ENCODE data around the gene MUC21. TPM values are rescaled to one million over a fixed set of nuclear protein-coding genes. Genes with fewer than 3 reads are reported as not detected.

The MUC21 gene
- not detected for total RNA-seq

DNA sequence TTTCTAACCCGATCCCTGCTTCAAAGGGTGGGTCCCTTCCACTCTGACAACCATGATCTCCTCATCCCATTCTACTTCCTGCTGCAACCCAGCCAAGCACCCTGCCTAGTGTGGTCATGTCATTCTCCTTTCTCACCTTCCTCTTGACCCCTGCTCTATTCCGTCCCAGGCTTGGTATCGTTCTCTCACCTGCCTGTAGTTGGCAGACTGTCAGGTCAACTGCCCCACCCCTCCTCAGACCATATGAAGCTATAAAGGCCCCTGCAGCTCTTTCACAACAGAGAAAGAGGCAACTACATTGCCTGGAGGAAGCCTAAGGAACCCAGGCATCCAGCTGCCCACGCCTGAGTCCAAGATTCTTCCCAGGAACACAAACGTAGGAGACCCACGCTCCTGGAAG lies at the start of gene MUC21:
Gene MUC21, plus strand, starts transcription at position 280 of the 400 bp plus-strand sequence. CDS start 241 bp downstream, outside the sequence.
- POLR2A ChIA-PET, result no interaction called here
- CTCF ChIA-PET, result no interaction called here

DNA sequence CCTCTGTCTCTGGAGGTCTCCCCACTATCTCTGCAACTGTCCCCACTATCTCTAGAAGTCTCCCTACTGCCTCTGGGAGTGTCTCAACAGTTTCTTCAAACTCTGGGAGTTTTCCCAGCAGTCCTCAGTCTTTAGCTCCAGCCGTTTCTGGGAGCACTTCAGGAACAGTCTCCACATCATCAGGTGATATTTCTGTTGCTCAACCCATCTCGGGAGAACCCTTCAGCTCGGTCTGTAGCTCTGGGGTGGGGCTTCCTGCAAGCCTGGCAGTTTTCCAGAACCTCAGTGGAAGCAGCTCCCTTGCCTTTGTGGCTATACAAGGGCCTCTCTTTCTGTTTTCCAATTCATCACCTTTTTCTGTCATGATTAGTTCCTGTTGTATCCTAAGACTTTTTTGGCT lies 48.5 kb upstream of the MUC21 start:
- POLR2A ChIA-PET, result no interaction called here
- CTCF ChIA-PET, result interaction anchor here (0.7 kb wide), 1 partner anchor 157 kb away, joined by 3 read pairs; no protein-coding TSS in a partner anchor

DNA sequence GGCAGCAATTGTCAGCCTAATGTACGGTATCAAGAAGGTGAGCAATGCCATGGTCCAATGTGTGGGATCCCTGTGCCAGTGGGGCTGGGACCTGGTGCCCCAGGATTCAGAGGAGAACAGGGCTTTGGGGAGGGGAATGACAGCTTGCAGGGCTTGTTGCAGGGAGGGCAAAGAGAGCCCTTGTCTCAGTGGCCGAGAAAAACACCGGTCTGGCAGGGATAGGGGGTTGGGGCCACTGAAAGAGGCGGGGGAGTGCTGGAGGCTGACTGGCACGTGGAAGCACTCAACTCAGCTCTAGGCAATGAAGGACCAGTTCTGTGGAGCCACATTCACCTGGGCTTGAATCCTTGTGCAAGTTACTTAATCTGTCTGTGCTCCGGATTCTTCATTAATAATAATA lies 46.3 kb upstream of the MUC21 start:
- ChIA-PET POLR2A (no interaction called here), CTCF (interaction anchor here (1.1 kb wide), 1 partner anchor 21 kb away, joined by 3 read pairs; no protein-coding TSS in a partner anchor)

DNA sequence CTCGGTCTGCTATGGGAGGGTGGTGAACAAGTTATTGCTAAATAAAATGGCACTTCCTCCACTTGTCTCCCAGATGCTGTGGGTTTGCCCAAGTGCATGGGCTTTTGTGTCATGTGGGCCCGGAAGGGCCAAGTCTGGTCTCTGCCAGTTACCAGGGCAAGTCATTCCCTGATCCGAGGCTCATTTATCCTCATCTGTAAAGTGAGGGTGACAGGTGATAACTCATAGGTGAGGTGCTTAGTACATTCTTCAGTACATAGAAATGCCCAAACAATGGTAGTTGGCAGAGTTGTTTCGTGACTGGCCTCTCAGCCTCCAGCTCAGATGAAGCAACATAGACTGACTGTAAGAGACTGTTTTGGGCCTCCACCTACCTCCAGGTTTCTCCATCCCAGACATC lies 44.8 kb upstream of the MUC21 start:
- CTCF ChIA-PET, result interaction anchor here (1.2 kb wide), 1 partner anchor 152 kb away, joined by 3 read pairs; no protein-coding TSS in a partner anchor
- POLR2A ChIA-PET, result no interaction called here

DNA sequence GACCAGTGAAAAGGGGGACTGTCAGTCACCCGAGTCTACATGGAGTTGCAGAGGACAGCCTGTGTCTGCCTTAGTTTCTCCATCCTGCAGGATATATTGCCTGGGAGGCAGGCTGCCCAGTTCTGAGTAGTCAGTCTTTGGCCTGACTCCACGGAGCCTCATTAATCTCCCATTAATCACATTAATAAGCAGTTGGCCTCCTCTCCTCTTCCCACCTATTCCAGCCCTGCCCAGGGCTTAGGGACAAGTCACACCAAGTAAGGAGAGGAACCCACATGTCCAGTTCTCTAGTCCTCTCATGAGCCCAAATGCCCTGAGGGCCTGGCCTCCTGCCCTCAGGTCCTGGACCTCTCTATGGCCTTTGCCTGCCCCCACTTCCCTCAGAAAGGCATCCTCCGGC lies 44.0 kb upstream of the MUC21 start:
- ChIA-PET POLR2A (no interaction called here), CTCF (no interaction called here)

DNA sequence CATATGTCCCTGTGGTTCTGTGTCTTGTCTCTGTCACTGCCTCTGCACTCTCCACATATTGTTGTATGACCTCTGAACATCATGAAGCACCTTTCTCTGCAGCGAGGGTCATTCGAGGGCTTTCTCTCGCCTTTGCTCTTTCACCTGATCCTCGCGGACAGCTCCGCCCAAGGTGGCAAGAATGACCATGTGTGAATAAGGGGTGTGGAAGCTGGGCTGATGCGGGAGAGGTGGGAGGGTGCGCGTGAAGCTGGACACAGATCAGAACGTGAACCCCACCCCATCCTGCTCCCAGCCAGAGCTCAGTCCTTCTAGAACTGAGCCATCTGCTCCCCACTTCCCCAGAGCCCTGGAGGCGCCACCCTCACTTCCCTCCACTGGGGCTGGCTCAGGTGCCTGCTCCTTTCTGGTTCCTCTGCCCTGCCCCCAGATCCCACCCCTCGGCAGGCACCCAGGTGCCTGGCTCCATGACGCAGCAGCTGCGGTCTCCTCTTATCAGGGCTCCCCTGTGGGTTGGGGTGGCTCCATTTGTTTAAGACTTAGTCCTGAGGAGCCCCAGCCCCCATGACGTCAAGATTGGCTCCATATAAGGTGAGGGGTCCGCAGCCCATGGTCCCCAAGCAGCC lies 43.0 kb upstream of the MUC21 start, which contains the start of gene MUCL3:
Gene MUCL3, plus strand, starts transcription at position 613 of the 626 bp plus-strand sequence. CDS start 27 bp downstream, outside the sequence.
- POLR2A ChIA-PET, result interaction anchor here (0.6 kb wide), 1 partner anchor 42 kb away, joined by 3 read pairs; no protein-coding TSS in a partner anchor
- CTCF ChIA-PET, result interaction anchor here (0.6 kb wide), 1 partner anchor 96 kb away, joined by 3 read pairs; no protein-coding TSS in a partner anchor

DNA sequence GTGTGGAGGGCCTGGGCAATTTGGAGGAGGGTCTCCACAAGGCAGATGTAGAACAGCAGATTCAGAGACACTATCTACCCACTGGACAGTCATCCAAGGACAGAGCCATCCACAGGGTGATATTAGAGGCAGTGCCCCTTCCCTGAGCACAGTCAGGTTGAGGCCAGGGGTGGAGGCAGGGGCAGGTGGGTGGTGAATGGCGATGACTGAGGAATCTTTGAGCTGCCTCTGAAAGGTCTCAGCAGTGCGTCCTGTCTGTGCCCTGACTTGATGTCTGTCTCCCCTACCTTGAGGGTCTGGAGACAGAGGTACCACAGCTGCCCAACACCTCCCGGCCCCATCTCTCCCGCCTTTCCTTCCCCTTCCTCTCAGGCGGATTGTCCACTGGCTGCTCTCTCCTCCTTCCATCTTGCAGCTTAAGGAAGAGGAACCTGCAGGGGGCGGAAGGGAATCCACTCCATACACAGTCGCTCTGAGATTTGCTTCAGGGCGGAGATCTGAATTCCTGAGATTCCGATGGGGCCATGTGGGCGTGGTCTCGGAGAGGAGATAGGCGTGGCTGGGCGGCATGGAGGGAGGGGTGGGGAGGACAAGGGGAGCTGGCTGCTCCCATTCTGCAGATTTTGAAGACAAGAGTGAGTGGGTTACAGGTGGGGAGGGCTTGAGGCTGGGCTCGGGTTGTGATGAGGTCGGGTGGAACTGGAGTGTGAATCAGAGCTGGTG lies 41.0 kb upstream of the MUC21 start:
- CTCF ChIA-PET, result interaction anchor here (0.7 kb wide), 2 partner anchors 45 to 818 kb away, joined by 3 to 5 read pairs; no protein-coding TSS in a partner anchor
- POLR2A ChIA-PET, result no interaction called here

DNA sequence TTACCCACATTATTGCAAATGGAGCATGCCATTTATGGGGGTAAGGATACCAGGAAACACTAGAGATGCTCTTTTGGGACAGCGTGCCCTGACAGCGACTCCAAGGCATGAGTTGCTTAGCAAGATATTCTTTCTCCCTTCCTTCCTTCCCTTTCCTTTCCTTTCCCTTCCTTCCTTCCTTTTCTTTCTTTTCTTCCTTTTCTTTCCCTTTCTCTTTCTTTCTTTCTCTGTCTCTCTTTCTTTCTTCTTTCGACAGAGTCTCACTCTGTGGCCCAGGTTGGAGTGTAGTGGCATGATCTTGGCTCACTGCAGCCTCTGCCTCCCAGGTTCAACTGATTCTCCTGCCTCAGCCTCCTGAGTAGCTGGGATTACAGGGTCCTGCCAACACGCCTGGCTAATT lies 39.5 kb upstream of the MUC21 start:
- ChIA-PET POLR2A (no interaction called here), CTCF (no interaction called here)

DNA sequence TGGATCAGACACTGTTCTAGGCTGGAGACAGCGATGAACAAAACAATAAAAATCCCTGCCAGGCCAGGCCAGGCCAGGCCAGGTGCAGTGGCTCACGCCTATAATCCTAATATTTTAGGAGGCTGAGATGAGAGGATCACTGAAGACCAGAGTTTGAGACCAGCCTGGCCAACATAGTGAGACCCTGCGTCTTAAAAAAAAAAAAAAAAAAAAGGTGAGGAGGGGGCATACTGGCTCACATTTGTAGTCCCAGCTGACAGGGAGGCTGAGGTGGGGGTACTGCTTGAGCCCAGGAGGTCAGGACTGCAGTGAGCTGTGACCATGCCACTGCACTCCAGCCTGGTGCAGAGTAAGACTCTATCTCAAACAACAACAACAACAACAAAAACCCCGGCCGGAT lies 38.2 kb upstream of the MUC21 start:
- CTCF ChIA-PET, result no interaction called here
- POLR2A ChIA-PET, result no interaction called here

DNA sequence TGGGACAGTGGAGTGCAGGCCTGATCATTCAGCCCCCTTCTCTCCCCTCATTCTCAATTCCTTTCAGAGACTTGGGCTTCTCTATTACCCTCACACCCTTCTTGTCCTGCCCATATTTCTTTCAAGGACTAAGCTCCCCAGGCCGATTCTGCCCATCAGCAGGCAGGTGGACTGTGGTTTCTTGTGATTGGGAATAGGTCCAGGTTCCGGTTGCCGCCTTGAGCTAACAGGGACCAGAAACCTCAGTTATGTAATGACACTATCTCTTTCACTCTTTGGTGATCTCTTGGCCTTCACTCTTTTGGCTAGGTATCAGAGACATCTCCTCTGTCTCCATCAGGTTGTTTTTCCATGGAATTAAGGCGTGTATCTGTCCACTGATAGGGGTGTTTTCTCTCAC lies 36.3 kb upstream of the MUC21 start:
- POLR2A ChIA-PET, result no interaction called here
- CTCF ChIA-PET, result no interaction called here

DNA sequence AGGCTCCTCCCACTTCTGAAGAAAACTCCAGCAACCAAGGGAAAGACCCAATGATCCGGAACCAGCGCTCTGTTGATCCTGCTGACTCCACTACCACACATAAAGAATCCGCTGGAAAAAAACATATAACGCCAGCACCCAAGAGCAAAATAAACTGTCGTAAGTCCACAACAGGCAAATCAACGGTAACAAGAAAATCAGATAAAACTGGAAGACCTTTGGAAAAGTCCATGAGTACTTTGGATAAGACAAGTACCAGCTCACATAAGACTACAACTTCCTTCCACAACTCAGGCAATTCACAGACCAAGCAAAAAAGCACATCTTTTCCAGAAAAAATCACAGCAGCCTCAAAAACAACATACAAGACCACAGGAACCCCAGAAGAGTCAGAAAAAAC lies 34.7 kb upstream of the MUC21 start:
- ChIA-PET POLR2A (no interaction called here), CTCF (no interaction called here)

DNA sequence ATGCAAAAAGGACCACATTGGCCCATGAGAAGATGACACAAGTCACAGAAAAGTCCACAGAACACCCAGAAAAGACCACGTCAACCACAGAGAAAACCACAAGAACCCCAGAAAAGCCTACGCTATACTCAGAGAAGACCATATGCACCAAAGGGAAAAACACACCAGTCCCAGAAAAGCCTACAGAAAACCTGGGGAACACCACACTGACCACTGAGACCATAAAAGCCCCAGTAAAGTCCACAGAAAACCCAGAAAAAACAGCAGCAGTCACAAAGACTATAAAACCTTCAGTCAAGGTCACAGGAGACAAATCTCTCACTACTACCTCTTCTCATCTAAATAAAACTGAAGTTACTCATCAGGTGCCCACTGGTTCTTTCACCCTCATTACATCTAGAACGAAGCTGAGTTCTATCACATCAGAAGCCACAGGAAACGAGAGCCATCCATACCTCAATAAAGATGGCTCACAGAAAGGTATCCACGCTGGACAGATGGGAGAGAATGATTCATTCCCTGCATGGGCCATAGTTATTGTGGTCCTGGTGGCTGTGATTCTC lies 31.5 kb upstream of the MUC21 start:
- POLR2A ChIA-PET, result no interaction called here
- CTCF ChIA-PET, result no interaction called here

DNA sequence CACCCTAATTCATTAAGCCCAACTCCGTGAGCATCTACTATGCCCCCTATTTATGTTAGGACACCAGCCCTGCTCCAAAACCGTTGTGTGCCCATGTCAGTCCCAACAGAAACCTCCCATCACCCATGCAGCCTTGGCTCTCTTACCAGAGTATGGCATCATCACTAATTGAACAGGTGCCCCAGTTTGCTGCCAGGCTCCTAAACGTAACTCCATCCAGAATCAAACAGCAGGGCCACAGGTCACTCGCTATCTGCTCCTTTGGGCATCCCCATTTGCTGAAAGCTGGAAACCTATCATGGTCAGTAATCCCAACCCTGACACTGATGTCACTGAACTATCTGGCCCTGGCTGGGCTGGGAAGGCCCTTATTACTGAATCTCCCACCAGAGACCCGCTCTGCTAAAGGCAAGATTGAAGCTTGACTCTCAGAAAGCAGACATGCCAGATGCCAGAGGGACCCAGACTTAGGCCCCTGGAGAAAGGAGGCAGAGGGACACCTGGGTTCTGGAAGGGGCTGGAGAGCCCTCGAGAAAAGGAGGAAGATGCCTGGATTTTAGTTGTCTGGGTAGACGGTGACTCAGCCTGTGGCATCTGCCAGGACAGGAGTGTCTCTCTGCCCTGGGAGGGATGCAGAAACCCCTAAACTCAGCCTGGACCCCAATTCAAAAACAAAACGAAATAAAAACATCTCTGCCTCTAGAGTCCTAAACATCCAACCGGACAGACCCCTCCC lies 28.7 kb upstream of the MUC21 start:
- ChIA-PET POLR2A (interaction anchor here (0.9 kb wide), 1 partner anchor 178 kb away, joined by 6 read pairs; no protein-coding TSS in a partner anchor), CTCF (interaction anchor here (0.8 to 2.1 kb wide), 3 partner anchors 39 to 125 kb away, joined by 3 to 8 read pairs (median 3); partner anchors contain the start of gene VARS2)

DNA sequence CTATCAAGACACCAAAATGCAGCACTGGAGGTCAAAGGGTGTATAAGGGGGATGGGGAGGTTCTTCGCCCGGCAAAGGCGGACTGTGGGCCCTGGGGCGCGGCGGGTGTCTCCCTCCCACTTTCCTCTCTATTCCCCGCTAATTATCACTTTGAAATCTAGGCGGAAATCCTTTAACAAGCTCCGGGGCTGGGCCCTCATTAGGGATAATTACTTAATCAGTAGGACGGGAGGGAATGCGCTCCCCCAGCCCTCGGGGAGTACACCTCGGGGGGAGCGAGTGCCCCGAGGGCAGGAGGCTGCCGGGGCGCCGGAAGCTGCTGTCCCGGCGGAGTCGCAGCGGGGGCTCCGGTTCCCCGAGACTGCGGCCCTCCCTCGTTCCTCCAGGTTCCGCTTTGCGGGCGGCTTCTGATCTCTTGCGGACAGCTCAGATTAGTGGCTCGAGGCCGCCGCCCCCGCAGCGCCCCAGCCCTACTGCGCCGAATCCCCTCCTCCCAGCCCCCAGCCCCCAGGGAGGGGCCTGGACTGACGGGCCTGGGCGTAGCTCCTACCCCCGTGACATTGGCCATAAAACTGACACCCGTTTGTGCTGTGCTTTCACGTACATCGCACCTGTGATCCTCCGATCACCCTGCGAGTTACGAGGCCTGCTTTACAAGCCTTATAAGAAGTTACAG lies 28.0 kb upstream of the MUC21 start:
- ChIA-PET CTCF (interaction anchor here (0.8 to 2.1 kb wide), 6 partner anchors 40 to 276 kb away, joined by 3 to 8 read pairs (median 3); partner anchors contain the start of gene VARS2), POLR2A (interaction anchor here (0.8 to 0.9 kb wide), 2 partner anchors 137 to 177 kb away, joined by 3 to 6 read pairs; no protein-coding TSS in a partner anchor)

DNA sequence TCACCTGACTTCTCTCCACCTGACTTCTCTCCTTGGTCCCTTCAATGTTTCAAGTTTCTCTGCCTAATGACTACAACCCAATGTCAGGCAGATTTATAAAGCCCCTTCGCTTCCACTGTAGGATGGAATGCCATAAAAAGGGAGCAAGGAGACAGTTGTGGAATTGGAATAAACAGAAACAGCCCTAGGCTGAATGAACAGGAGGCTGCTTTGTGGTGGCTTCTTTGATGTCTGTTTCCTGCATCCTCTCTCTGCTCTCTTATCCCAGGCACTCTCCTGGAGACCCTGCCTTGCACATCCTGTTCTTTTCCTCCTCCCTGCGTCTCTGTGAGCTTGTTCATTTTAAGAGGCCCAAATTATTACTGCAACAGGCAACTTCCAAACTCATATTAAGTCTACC lies 25.8 kb upstream of the MUC21 start:
- POLR2A ChIA-PET, result no interaction called here

DNA sequence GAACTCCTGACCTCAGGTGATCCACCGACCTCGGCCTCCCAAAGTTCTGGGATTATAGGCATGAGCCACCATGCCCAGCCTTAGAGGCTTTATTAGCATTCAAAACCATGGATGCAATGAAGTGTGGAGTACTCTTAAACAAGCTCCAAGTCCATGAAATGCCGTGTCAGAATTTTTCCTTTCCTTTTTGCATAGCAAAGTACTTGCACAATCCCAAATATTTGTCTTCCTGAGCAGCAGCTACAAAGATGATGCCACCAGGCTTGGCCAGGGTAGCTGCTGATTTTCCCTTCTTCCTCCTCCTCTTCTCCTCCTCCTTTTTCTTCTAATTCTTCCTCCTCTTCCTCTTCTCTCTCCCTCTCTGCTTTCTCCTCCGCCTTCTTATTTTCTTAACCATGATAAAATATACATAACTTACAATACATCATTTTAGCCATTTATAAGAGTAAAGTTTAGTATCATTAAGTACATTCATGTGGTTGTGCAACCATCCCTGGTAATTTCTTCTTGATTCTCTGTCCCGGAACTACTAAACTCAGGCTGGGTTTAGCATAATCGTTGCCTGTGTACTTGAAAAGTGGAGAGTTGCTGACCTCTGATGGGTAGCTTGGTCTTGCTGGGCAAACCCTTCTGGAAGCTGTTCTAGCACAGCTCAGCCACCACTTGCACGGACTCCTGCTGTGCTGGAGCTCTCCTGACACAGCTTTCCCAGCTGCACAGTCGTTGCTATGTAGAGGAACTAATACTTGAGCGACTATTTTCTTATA lies 22.4 kb upstream of the MUC21 start:
- ChIA-PET CTCF (no interaction called here), POLR2A (no interaction called here)

More for the DNA sequence above, 25.8 kb upstream of the MUC21 start:
- CTCF ChIA-PET, result interaction anchor here (0.9 kb wide), 1 partner anchor 133 kb away, joined by 4 read pairs; no protein-coding TSS in a partner anchor

DNA sequence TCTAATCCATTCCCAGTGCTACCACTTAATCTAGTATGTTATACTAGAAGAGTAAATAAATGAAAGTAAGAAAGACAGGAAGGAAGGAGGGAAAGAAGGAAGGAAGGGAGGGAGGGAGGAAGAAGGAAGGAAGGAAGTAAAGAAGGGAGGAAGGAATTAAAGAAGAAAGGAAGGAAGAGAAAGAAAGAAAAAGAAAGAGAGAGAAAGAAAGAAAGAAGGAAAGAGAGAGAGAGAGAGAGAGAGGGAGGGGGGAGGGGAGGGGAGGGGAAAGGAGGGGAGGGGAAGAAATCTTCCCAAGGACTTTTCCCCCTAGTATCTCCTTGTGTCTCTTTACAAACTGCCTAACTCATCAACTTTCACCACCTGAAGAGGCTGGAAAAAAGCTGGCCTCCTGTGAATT lies 20.8 kb upstream of the MUC21 start:
- POLR2A ChIA-PET, result no interaction called here
- CTCF ChIA-PET, result no interaction called here

DNA sequence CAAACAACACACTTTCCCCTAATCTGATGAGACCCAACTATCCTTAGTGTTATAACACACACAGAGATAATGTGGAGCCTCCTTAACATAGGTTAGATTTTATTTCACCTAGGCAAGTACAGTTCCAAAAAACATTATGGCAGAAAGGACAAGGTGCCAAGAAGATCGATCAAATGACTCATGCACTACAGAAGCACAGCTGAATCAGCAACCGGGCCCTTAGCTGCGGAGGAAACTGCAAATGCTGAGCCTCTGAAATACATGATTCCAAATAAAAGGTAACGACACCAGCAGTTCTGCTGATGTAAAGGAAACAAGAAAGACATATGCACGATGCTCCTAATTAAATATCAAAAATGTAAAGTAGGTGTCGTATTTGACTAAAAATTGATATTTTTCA lies 19.9 kb upstream of the MUC21 start:
- POLR2A ChIA-PET, result no interaction called here
- CTCF ChIA-PET, result interaction anchor here (0.7 kb wide), 1 partner anchor 13 kb away, joined by 7 read pairs; no protein-coding TSS in a partner anchor

DNA sequence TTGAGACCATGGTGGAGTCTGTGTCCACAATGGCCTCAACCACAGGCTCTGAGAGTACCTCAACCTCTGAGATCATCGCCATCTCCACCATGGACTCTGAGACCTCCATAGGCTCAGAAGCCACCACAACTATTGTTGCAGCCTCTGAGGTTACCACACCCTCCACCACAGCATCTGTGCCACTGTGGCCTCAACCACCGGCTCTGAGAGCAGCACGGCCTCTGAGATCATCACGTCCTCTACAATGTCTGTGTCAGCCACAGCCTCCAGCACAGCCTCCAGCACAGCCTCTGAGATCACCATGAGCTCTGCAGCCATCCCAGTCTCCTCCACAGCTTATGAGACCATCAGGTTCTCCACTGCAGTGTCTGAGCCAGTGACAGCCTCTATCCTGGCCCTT lies 19.4 kb upstream of the MUC21 start:
- POLR2A ChIA-PET, result no interaction called here

More for the DNA sequence above, 19.4 kb upstream of the MUC21 start:
- CTCF ChIA-PET, result no interaction called here
